GM12878 (cell line): ENCODE data around the gene UGT8. TPM values are rescaled to one million over a fixed set of nuclear protein-coding genes. Genes with fewer than 3 reads are reported as not detected.

Experiments used
- ATAC-seq: fragments of 200-7000 bp; cut with Tn5 transposase; 3 replicates; pipeline ENCODE4 v1.9.1; 2020; ENCODE audit warnings: mild to moderate bottlenecking, moderate library complexity
- Bru-seq: library from RNA; stranded (reverse); fragments of 400-500 nt; gene quantifications from one replicate; lab custom pipeline; 2021; lab: Mats Ljungman, UMichigan
- BruChase-seq, 2 experiments: library from RNA; stranded (reverse); fragments of 400-500 nt; gene quantifications; one replicate each; lab custom pipeline; 2021; lab: Mats Ljungman, UMichigan
- BruUV-seq: library from RNA; stranded (reverse); fragments of 400-500 nt; replicated peaks from 2 replicates; lab custom pipeline; 2021; lab: Mats Ljungman, UMichigan
- CTCF ChIA-PET: fragments of 300-600 bp; sonication (Branson Sonifier 250); formaldehyde crosslinking; extraction: SDS; loops from one replicate; lab custom pipeline; 2021; ENCODE audit warnings: inconsistent platforms; lab: Yijun Ruan, JAX
- POLR2A ChIA-PET: fragments of 350-600 bp; formaldehyde crosslinking; extraction: SDS; loops from one replicate; lab custom pipeline; 2021; ENCODE audit warnings: inconsistent platforms; lab: Charles Lee
- RAD21 ChIA-PET: fragments of 300-600 bp; sonication (Branson Sonifier 250); formaldehyde crosslinking; loops from one replicate; lab custom pipeline; 2023; ENCODE audit warnings: antibody characterized with exemption; ENCODE audit not compliant: unreplicated experiment; lab: Charles Lee
- SMC1A ChIA-PET: fragments of 300-600 bp; sonication (Branson Sonifier 250); formaldehyde crosslinking; loops from one replicate; lab custom pipeline; 2023; ENCODE audit not compliant: unreplicated experiment, uncharacterized antibody; lab: Charles Lee
- DNase-seq: peaks from one replicate; pipeline ENCODE4 v3.0.0-alpha.2; 2011; ENCODE audit warnings: low read depth, low spot score
- FAIRE-seq: peaks from 3 replicates; lab custom pipeline; 2011; peaks lifted over from hg19 to GRCh38; lab: Jason Lieb, UNC
- H2AFZ ChIP-seq: 2 replicates; pipeline ENCODE4 v1.6.0; 2011; ENCODE audit warnings: low read depth, low read length, control low read depth; ENCODE audit not compliant: control insufficient read depth
- H3K27ac ChIP-seq: 2 replicates; pipeline ENCODE4 v1.5.1; 2011; ENCODE audit warnings: control low read depth; ENCODE audit not compliant: control insufficient read depth, insufficient read depth
- H3K27me3 ChIP-seq, 2 experiments: replicated peaks in 1 of 2; 2 replicates each; pipeline versions ENCODE4 v1.6.0 to v1.6.1; 2011; ENCODE audit warnings: low read length in 1 of 2; ENCODE audit not compliant: control insufficient read depth in 2 of 2, insufficient read depth in 2 of 2
- H3K36me3 ChIP-seq, 2 experiments: 2 replicates each; pipeline ENCODE4 v1.5.1; 2011; ENCODE audit warnings: low read length in 1 of 2; ENCODE audit not compliant: control insufficient read depth in 2 of 2, insufficient read depth in 2 of 2
- H3K4me1 ChIP-seq: 2 replicates; pipeline ENCODE4 v1.6.1; 2011; ENCODE audit warnings: mild to moderate bottlenecking, low read length, moderate library complexity, mixed read lengths; ENCODE audit not compliant: control insufficient read depth, insufficient read depth
- H3K4me2 ChIP-seq: 2 replicates; pipeline ENCODE4 v1.6.0; 2011; ENCODE audit warnings: control low read depth; ENCODE audit not compliant: control insufficient read depth, insufficient read depth
- H3K4me3 ChIP-seq: fragments of 200-600 bp; sonication (generic); 2 replicates; pipeline ENCODE4 v1.5.1; 2016
- H3K79me2 ChIP-seq: 2 replicates; pipeline ENCODE4 v1.6.0; 2011; ENCODE audit warnings: low read length; ENCODE audit not compliant: control insufficient read depth, insufficient read depth
- H3K9ac ChIP-seq: 2 replicates; pipeline ENCODE4 v1.8.0; 2011; ENCODE audit warnings: low read length, control low read depth, mixed read lengths; ENCODE audit not compliant: control insufficient read depth, insufficient read depth
- H3K9me3 ChIP-seq: replicated peaks from 3 replicates; pipeline ENCODE4 v1.5.1; 2011; ENCODE audit warnings: mild to moderate bottlenecking, low read length; ENCODE audit not compliant: control insufficient read depth, insufficient read depth
- H4K20me1 ChIP-seq: 2 replicates; pipeline ENCODE4 v1.6.0; 2011; ENCODE audit not compliant: control insufficient read depth, insufficient read depth
- BHLHE40 ChIP-seq, 2 experiments: fragments of 450-650 bp in 1 of 2; IDR thresholded peaks; 2 replicates each; pipeline ENCODE4 v1.6.1; 2011 to 2017; ENCODE audit warnings: low read depth in 2 of 2, borderline replicate concordance in 1 of 2, improper control_type of control experiment in 1 of 2, low read length in 1 of 2, mild to moderate bottlenecking in 1 of 2
- EGR1 ChIP-seq, 2 experiments: IDR thresholded peaks; 1 replicate in 1 of 2; 2 replicates in 1 of 2; pipeline ENCODE4 v1.6.1; 2011 to 2012; ENCODE audit warnings: low read depth in 2 of 2, low read length in 2 of 2, borderline replicate concordance in 1 of 2, mild to moderate bottlenecking in 1 of 2, moderate library complexity in 1 of 2
- FOXK2 ChIP-seq: fragments of 450-650 bp; IDR thresholded peaks from 2 replicates; pipeline ENCODE4 v1.6.1; 2017; ENCODE audit warnings: mild to moderate bottlenecking, moderate library complexity
- GABPA ChIP-seq: IDR thresholded peaks from 2 replicates; pipeline ENCODE4 v1.6.1; 2014; ENCODE audit warnings: antibody characterized with exemption, low read depth, mild to moderate bottlenecking, inconsistent platforms
- GATAD2B ChIP-seq: fragments of 450-650 bp; conservative IDR thresholded peaks from 2 replicates; pipeline ENCODE4 v1.6.1; 2017; ENCODE audit warnings: low read depth, mild to moderate bottlenecking, moderate library complexity
- HDAC6 ChIP-seq: fragments of 200-600 bp; sonication (generic); IDR thresholded peaks from one replicate; pipeline ENCODE4 v1.8.0; 2017; ENCODE audit warnings: antibody characterized with exemption; ENCODE audit not compliant: unreplicated experiment
- MYC ChIP-seq: IDR thresholded peaks from 2 replicates; pipeline ENCODE4 v1.6.1; 2011; ENCODE audit warnings: mild to moderate bottlenecking, low read length, moderate library complexity, inconsistent platforms; ENCODE audit not compliant: insufficient read depth, insufficient replicate concordance, insufficient read length, severe bottlenecking
- SUZ12 ChIP-seq: fragments of 200-600 bp; sonication (generic); IDR thresholded peaks from one replicate; pipeline ENCODE4 v1.6.1; 2018; ENCODE audit warnings: antibody characterized with exemption, mild to moderate bottlenecking; ENCODE audit not compliant: unreplicated experiment
- TCF3 ChIP-seq: IDR thresholded peaks from 2 replicates; pipeline ENCODE4 v1.6.1; 2012; ENCODE audit warnings: low read depth, mild to moderate bottlenecking, low read length, borderline replicate concordance; ENCODE audit not compliant: insufficient read depth
- WGBS: methylation state at CpG from one replicate; pipeline ENCODE4 v1.1.6; 2016; ENCODE audit warnings: low lambda C conversion rate; ENCODE audit not compliant: insufficient replicate concordance, insufficient coverage; ENCODE audit errors: missing lambda C conversion rate; 5-methylcytosine and 5-hydroxymethylcytosine counted together
- in situ Hi-C: fragments of 300-500 bp; cut with MboI; formaldehyde crosslinking; loops from 9 replicates; pipeline ENCODE4 v1.14.3; 2018; ENCODE audit warnings: mixed read lengths
- intact Hi-C: fragments of 100-400 bp; cut with micrococcal nuclease; formaldehyde crosslinking; loops from one replicate; pipeline ENCODE4 v1.14.2; 2022; ENCODE audit not compliant: unreplicated experiment
- long read RNA-seq, 2 experiments: library from polyadenylated mRNA; unstranded; transcript quantifications; one replicate each; pipeline ENCODE4 v2.0.0, GENCODE V29; 2019 to 2020
- polyA minus RNA-seq, 3 experiments: library from RNA; depleted of rRNA, polyadenylated mRNA; stranded (reverse); fragments of >200 nt; gene quantifications; 2 replicates each; pipeline ENCODE4 v1.2.3, GENCODE V29; 2011
- polyA plus RNA-seq, 11 experiments: library from polyadenylated mRNA; depleted of rRNA in 4 of 11; unstranded in 6 of 11; stranded (reverse) in 5 of 11; fragments of >200 nt; fragmentation: Nextera tagmentation in 4 of 11; fragmentation: Illumina TruSeq in 1 of 11; extraction: Ambion mirVana in 4 of 11; extraction: Trizol in 1 of 11; gene quantifications; 1 replicate in 1 of 11; 2 replicates in 10 of 11; pipeline versions ENCODE4 v1.2.1 to v1.2.3, GENCODE V29; 2011 to 2016; ENCODE audit warnings: inconsistent platforms in 2 of 11, missing spikeins in 2 of 11, low read depth in 1 of 11
- total RNA-seq, 4 experiments: library from RNA; depleted of rRNA in 3 of 4; stranded (reverse); fragments of >200 nt in 3 of 4; fragmentation: Illumina TruSeq in 1 of 4; extraction: Trizol in 1 of 4; gene quantifications; 2 replicates each; pipeline versions ENCODE4 v1.2.1 to v1.2.3, GENCODE V29; 2013 to 2021
- TF ChIP-seq, protein P1 (sequence below): IDR thresholded peaks from 2 replicates; pipeline ENCODE4 v1.6.1; 2011; ENCODE audit warnings: borderline replicate concordance, low read depth, mild to moderate bottlenecking, moderate library complexity, mixed read lengths, low read length; ENCODE audit not compliant: insufficient read depth; ENCODE audit errors: extremely low read length

The UGT8 gene
- 0.98 and 1.7 TPM in 2 replicates for total RNA-seq (2013; cell fraction: nucleolus; rRNA removed)
- total RNA-seq (2014; rRNA removed): 0.40 and 1.4 TPM in 2 replicates
- total RNA-seq (2014; rRNA removed; fragmentation: Illumina TruSeq; extraction: Trizol): 0.69 and 1.1 TPM in 2 replicates
- total RNA-seq (2021): 0.43 and 0.82 TPM in 2 replicates
- polyA plus RNA-seq (2011; ENCODE audit: low read depth): 0.38 TPM
- polyA plus RNA-seq (2011; rRNA removed): 0.10 and 0.16 TPM in 2 replicates
- polyA plus RNA-seq (2011; cell fraction: cytosol; rRNA removed): 0.03 and 0.07 TPM in 2 replicates
- polyA plus RNA-seq (2011; cell fraction: nucleus; rRNA removed): 0.06 and 0.12 TPM in 2 replicates
- polyA plus RNA-seq (2012): 0.42 and 0.52 TPM in 2 replicates
- polyA plus RNA-seq (2014; fragmentation: Illumina TruSeq; extraction: Trizol): 0.52 and 0.73 TPM in 2 replicates
- polyA plus RNA-seq (2014; fragmentation: Nextera tagmentation; extraction: Ambion mirVana): under 1 TPM; 0.29 to 0.74 TPM
- polyA plus RNA-seq (2014; rRNA removed): 0.41 and 0.47 TPM in 2 replicates
- polyA plus RNA-seq (2016; fragmentation: Nextera tagmentation; extraction: Ambion mirVana): under 1 TPM; 0.31 to 0.50 TPM
- polyA minus RNA-seq (2011; rRNA and poly(A)+ RNA removed): 0.26 and 1.0 TPM in 2 replicates
- polyA minus RNA-seq (2011; cell fraction: cytosol; rRNA and poly(A)+ RNA removed): not detected in 2 replicates
- polyA minus RNA-seq (2011; cell fraction: nucleus; rRNA and poly(A)+ RNA removed): 0.48 and 0.97 TPM in 2 replicates
- percentile 30 among the genes with signal in this experiment for Bru-seq, nascent RNA
- BruChase-seq, experiment 1, labeled RNA remaining after a 6-hour chase: percentile 15 among the genes with signal in this experiment
- BruChase-seq, experiment 2, labeled RNA remaining after a 2-hour chase: percentile 21 among the genes with signal in this experiment
- long read RNA-seq, experiment 1: 0 reads
- long read RNA-seq, experiment 2, full-length matches to known transcripts: 1 of 3 reads
- long read RNA-seq, experiment 2, partial matches to known transcripts: 1 of 3 reads
- long read RNA-seq, experiment 2, other reads (novel, unspliced or antisense): 1 of 3 reads

GRCh38 chr4:114598191-114599121 is at the start of gene UGT8:
Gene UGT8 (plus strand): TSS chr4:114598807. CDS start chr4:114622881, 24,074 bp downstream.
- SMC1A ChIA-PET: interaction anchor here (0.7 kb wide), 1 partner anchor 10 kb away, joined by 3 read pairs; no protein-coding TSS in a partner anchor
- in situ Hi-C loops (no loop called here), intact Hi-C loops (no loop called here)
- peak; percentile 68 for TF ChIP-seq SUZ12
- TF ChIP-seq, protein P1, sequence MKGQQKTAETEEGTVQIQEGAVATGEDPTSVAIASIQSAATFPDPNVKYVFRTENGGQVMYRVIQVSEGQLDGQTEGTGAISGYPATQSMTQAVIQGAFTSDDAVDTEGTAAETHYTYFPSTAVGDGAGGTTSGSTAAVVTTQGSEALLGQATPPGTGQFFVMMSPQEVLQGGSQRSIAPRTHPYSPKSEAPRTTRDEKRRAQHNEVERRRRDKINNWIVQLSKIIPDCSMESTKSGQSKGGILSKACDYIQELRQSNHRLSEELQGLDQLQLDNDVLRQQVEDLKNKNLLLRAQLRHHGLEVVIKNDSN: peak; percentile 39
- peak in 1 of 2 experiments; percentile 62; a peak in 1 of 3 replicates for TF ChIP-seq EGR1 (IDR thresholded peaks at IDR 0.05; ENCODE audit: borderline replicate concordance in 1 of 2, low read depth in 2 of 2, low read length in 2 of 2)
- TF ChIP-seq GATAD2B: 0 out of 2 replicates have a peak, but pooled peaks have one; percentile 26
- peak; percentile 91 for TF ChIP-seq HDAC6
- no peak for TF ChIP-seq TCF3
- peak in 1 of 2 experiments; percentile 44; a peak in 1 of 4 replicates for TF ChIP-seq BHLHE40 (IDR thresholded peaks at IDR 0.05; ENCODE audit: borderline replicate concordance in 1 of 2, low read depth in 2 of 2, low read length in 1 of 2)
- no peak for TF ChIP-seq FOXK2
- TF ChIP-seq MYC: peak; percentile 38
- TF ChIP-seq GABPA: no peak
- Histone ChIP-seq H3K79me2 (no peaks in the 10 kb centered on the region), H3K27ac (no peak within 1 kb of the TSS), H3K9ac (no peak within 1 kb of the TSS; the same call in 1 of the 2 replicates), H4K20me1 (no peaks in the 10 kb centered on the region), H3K4me2 (peak within 1 kb of the TSS; percentile 90), H3K27me3 (peaks cover 4 to 21% of the 10 kb centered on the region in 2 experiments), H3K36me3 (no peaks in the 10 kb centered on the region), H3K9me3 (no peaks in the 10 kb centered on the region; the same call in 2 of the 3 replicates), H3K4me3 (peak within 1 kb of the TSS; percentile 67), H3K4me1 (peaks cover 46% of the 10 kb centered on the region), H2AFZ (peak within 1 kb of the TSS; percentile 77)
- no TSS peak for BruUV-seq
- ATAC-seq (peak; percentile 61), DNase-seq (no peak), FAIRE-seq (no peak)
- RAD21 ChIA-PET: no interaction called here
- WGBS: 1% methylated on average over 54 of the region's 84 CpGs
- CTCF ChIA-PET: no interaction called here
- POLR2A ChIA-PET: no interaction called here
